NK-92 (cell line): ENCODE results near the gene GADD45G.

ENCODE experiments used
- DNase-seq: peaks from one replicate; lab custom pipeline; 2025; ENCODE audit not compliant: unreplicated experiment; lab: John Stamatoyannopoulos, UW

Gene GADD45G

GRCh38 chr9:89648247-89649000, 43.6 kb downstream of the GADD45G start:
- DNase-seq = no peak

- no peak for DNase-seq
Measured at GRCh38 chr9:89649039-89649691, 44.4 kb downstream of the GADD45G start.

- DNase-seq = no peak
Measured at GRCh38 chr9:89654025-89654662, 49.3 kb downstream of the GADD45G start.

GRCh38 chr9:89655056-89655989, 50.5 kb downstream of the GADD45G start:
- DNase-seq = no peak
